CD4-positive, alpha-beta T cell (primary cell): ENCODE results near the gene SRM. TPM values are rescaled to one million over a fixed set of nuclear protein-coding genes. Genes with fewer than 3 reads are reported as not detected.

Source experiments
- ATAC-seq: fragments of 200-7000 bp; cut with Tn5 transposase; one replicate; pipeline ENCODE4 v1.10.0; 2022; ENCODE audit warnings: mild to moderate bottlenecking; ENCODE audit not compliant: poor library complexity
- CTCF ChIA-PET: fragments of 350-600 bp; sonication (Branson Sonifier 250); formaldehyde crosslinking; loops from one replicate; lab custom pipeline; 2021; ENCODE audit warnings: antibody characterized with exemption, inconsistent platforms; lab: Charles Lee
- POLR2A ChIA-PET: fragments of 350-600 bp; sonication (Branson Sonifier 250); formaldehyde crosslinking; loops from one replicate; lab custom pipeline; 2021; ENCODE audit warnings: antibody characterized with exemption, inconsistent platforms; lab: Charles Lee
- DNase-seq, 14 experiments: peaks; one replicate each; pipeline ENCODE4 v3.0.0-alpha.2; 2013 to 2020; ENCODE audit warnings: mixed read lengths in 2 of 14
- H3K27ac ChIP-seq, 2 donors: one replicate each; pipeline versions ENCODE4 v1.5.1 to v1.7.0; 2013; ENCODE audit warnings: low read length in 2 of 2, low read depth in 1 of 2, mild to moderate bottlenecking in 1 of 2
- H3K27me3 ChIP-seq, 2 experiments: 1 replicate in 1 of 2; 2 replicates in 1 of 2; pipeline versions ENCODE4 v1.6.1 to v1.7.0; 2013; ENCODE audit warnings: low read length in 2 of 2, control low read depth in 1 of 2, mild to moderate bottlenecking in 1 of 2, moderate library complexity in 1 of 2; ENCODE audit not compliant: insufficient read depth in 2 of 2, control insufficient read depth in 1 of 2
- H3K36me3 ChIP-seq: one replicate; pipeline ENCODE4 v1.6.1; 2013; ENCODE audit warnings: low read length, control low read depth; ENCODE audit not compliant: insufficient read depth
- H3K4me1 ChIP-seq: one replicate; pipeline ENCODE4 v1.6.1; 2013; ENCODE audit warnings: low read length, control low read depth; ENCODE audit not compliant: insufficient read depth
- H3K4me3 ChIP-seq: one replicate; pipeline ENCODE4 v1.5.1; 2013; ENCODE audit warnings: mild to moderate bottlenecking, low read length, moderate library complexity
- H3K9me3 ChIP-seq, 2 experiments: 1 replicate in 1 of 2; 2 replicates in 1 of 2; pipeline versions ENCODE4 v1.6.1 to v1.7.0; 2013; ENCODE audit warnings: low read length in 2 of 2, mild to moderate bottlenecking in 2 of 2, control low read depth in 1 of 2, moderate library complexity in 1 of 2; ENCODE audit not compliant: control insufficient read depth in 1 of 2, insufficient read depth in 1 of 2
- H3K27ac Mint-ChIP-seq: one replicate; pipeline ENCODE4 v1.8.0; 2020; ENCODE audit warnings: mixed read lengths
- H3K27me3 Mint-ChIP-seq: one replicate; pipeline ENCODE4 v1.8.0; 2021; ENCODE audit warnings: mixed read lengths
- H3K36me3 Mint-ChIP-seq: one replicate; pipeline ENCODE4 v1.8.0; 2021; ENCODE audit warnings: low read depth, mixed read lengths
- H3K4me1 Mint-ChIP-seq: one replicate; pipeline ENCODE4 v1.8.0; 2021; ENCODE audit warnings: low read depth, mixed read lengths
- H3K4me3 Mint-ChIP-seq: one replicate; pipeline ENCODE4 v1.8.0; 2020; ENCODE audit warnings: mild to moderate bottlenecking, mixed read lengths
- H3K9me3 Mint-ChIP-seq: one replicate; pipeline ENCODE4 v1.8.0; 2020; ENCODE audit warnings: mixed read lengths
- intact Hi-C, 2 experiments: fragments of 100-400 bp; cut with DNase I in 1 of 2; cut with micrococcal nuclease in 1 of 2; formaldehyde crosslinking; loops; one replicate each; pipeline versions ENCODE4 v1.15.1 to v1.9.0; 2023 to 2025; cut with DNase I, micrococcal nuclease
- total RNA-seq, 174 experiments: library from RNA in 2 of 174; stranded (reverse) in 2 of 174; gene quantifications; one replicate each; pipeline ENCODE4 v1.2.3 and lab custom pipeline; 2021 to 2026
- TF ChIP-seq, protein P1 (sequence below): fragments of 200-600 bp; IDR thresholded peaks from one replicate; pipeline ENCODE4 v1.8.0; 2022; ENCODE audit warnings: antibody characterized with exemption, mild to moderate bottlenecking

The SRM gene
- total RNA-seq, 2 experiments from 2014 or later = 21.2 to 24.8 TPM

DNA sequence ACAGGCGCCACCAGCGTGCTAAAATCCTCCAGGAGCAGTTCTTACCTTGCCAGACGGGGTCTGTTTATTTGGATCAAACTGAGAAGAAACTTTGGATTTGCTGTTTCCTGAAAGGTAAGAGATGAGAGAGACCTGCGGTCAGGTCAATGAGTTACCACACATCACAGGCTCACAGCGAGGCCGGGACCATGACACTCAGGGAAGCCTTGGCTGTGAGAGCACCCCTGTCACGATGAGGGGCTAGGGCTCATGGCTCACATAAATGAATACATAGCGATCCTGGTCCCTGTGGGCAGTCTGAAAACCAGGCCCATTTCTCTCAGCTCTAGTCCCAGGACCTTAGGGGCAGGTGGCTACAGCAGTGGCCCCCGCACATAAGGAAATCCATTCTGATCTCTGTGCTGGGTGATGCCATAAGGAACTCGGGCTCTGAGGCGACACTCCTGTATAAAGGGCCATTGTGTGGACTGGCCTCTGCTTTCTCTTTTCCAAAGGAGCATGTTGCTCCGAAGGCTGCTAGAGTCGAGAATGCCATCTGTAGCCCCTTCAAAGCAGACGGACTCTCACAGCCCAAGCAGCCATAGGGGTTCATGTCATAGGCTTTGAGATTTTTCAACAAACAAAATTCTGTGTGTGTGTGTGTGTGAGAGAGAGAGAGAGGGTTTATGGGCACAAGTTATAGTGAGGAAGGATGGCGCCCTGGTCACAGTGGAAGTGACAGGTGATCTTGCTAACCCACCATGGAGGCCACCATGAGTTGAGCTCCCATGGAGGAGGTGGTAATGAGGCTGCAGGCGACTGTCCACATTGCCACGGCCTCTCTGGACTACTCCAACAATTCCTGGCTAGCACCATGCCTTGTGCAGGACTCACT, 9.0 kb upstream of the SRM start:
- TF ChIP-seq, protein P1, sequence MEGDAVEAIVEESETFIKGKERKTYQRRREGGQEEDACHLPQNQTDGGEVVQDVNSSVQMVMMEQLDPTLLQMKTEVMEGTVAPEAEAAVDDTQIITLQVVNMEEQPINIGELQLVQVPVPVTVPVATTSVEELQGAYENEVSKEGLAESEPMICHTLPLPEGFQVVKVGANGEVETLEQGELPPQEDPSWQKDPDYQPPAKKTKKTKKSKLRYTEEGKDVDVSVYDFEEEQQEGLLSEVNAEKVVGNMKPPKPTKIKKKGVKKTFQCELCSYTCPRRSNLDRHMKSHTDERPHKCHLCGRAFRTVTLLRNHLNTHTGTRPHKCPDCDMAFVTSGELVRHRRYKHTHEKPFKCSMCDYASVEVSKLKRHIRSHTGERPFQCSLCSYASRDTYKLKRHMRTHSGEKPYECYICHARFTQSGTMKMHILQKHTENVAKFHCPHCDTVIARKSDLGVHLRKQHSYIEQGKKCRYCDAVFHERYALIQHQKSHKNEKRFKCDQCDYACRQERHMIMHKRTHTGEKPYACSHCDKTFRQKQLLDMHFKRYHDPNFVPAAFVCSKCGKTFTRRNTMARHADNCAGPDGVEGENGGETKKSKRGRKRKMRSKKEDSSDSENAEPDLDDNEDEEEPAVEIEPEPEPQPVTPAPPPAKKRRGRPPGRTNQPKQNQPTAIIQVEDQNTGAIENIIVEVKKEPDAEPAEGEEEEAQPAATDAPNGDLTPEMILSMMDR = no peak
- Mint-ChIP-seq H3K36me3 (peaks cover 84% of the 10 kb centered on the region), H3K27ac (no peak overlapping the region), H3K4me3 (no peak overlapping the region), H3K4me1 (no peaks in the 10 kb centered on the region), H3K9me3 (no peaks in the 10 kb centered on the region), H3K27me3 (no peaks in the 10 kb centered on the region)
- intact Hi-C loops = no loop called here
- Histone ChIP-seq H3K27me3 (no peaks in the 10 kb centered on the region), H3K4me1 (no peaks in the 10 kb centered on the region), H3K9me3 (no peaks in the 10 kb centered on the region), H3K4me3 (no peak overlapping the region), H3K27ac (no peak overlapping the region), H3K36me3 (peaks cover 83% of the 10 kb centered on the region)
- DNase-seq (peak in 1 of 14 experiments; percentile 15), ATAC-seq (no peak)
- ChIA-PET CTCF (no interaction called here), POLR2A (interaction anchor here (2.1 kb wide), 1 partner anchor 9 kb away, joined by 7 read pairs; the partner anchor contains the start of gene SRM)

DNA sequence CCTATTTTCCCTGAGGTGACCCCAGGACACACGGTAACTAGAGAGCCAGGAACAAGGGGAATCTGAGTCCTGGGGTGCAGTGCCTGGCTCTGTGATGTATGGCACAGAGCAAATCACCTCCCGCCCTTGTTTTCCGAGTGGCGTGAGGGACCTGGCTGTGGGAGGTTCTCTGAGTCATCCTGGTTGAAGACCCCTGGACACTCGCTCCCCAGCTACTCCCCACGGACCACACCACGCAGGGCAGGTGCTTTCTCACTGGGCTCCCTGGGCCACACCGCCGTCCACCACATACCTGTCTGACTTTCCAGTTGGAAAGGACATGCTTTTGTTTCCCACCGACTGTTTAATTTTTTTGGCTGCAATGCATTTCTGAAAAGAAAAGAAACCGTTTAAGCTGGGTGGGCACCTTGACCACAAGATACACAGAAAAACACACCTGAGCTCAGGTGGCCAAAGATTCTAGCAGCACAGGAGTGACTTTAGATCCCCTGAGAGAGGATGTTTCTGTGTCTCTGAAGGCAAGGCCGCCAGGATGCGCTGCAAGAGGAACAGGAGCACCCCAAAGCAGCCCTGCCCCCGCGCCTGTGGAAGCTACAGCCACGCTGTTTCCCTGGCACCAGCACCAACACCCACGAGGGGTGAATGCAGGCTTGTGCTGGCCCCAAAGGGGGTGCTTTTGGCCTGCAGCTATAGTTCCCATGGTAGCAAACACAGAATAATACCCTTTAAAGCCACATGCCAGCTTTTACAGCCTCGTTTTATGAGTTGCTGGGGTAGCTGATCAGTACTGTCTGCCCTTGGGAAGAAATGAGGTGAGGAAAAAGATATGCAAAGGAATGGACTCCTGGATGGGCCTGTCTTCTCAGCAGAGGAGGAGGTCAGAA, 8.1 kb upstream of the SRM start:
- no peak overlapping the region for H3K27ac Mint-ChIP-seq
- no peaks in the 10 kb centered on the region for H3K9me3 Mint-ChIP-seq
- Histone ChIP-seq H3K27me3 (no peaks in the 10 kb centered on the region), H3K27ac (no peak overlapping the region), H3K4me1 (no peaks in the 10 kb centered on the region), H3K36me3 (peaks cover 75% of the 10 kb centered on the region), H3K4me3 (no peak overlapping the region), H3K9me3 (no peaks in the 10 kb centered on the region)
- peaks cover 90% of the 10 kb centered on the region for H3K36me3 Mint-ChIP-seq
- H3K4me3 Mint-ChIP-seq = no peak overlapping the region
- ChIA-PET CTCF (no interaction called here), POLR2A (no interaction called here)
- no peak for DNase-seq
- no peaks in the 10 kb centered on the region for H3K27me3 Mint-ChIP-seq
- no peak for ATAC-seq
- intact Hi-C loops = no loop called here
- peaks cover 5% of the 10 kb centered on the region for H3K4me1 Mint-ChIP-seq
- TF ChIP-seq, protein P1 = no peak

DNA sequence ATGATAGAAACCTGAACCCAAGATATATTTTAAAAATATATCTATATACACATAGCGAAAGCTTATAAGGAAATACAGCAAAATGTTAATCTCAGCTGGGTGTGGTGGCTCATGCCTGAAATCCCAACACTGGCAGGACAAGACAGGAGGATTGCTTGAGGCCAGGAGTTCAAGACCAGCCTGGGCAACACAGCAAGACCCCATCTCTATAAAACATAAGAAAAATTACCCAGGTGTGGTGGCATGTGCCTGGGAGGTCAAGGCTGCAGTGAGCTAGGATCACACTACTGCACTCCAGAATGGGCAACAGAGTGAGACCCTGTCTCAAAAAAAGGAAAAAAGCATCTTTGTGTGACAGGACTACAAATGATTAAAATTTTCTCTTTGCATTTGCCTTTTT, 6.0 kb upstream of the SRM start:
- peaks cover 24% of the 10 kb centered on the region for H3K4me1 Mint-ChIP-seq

More for the DNA sequence above, 6.0 kb upstream of the SRM start:
- no peak overlapping the region for H3K27ac ChIP-seq
- peaks cover 13% of the 10 kb centered on the region for H3K4me1 ChIP-seq
- peaks cover 78% of the 10 kb centered on the region for H3K36me3 Mint-ChIP-seq
- CTCF ChIA-PET = interaction anchor here (1.7 kb wide), 1 partner anchor 28 kb away, joined by 5 read pairs; no protein-coding TSS in a partner anchor
- H3K27ac Mint-ChIP-seq = no peak overlapping the region
- H3K9me3 Mint-ChIP-seq = no peaks in the 10 kb centered on the region
- intact Hi-C loops = no loop called here
- no peaks in the 10 kb centered on the region for H3K27me3 Mint-ChIP-seq
- TF ChIP-seq, protein P1 = no peak
- H3K4me3 ChIP-seq = no peak overlapping the region
- H3K9me3 ChIP-seq = no peaks in the 10 kb centered on the region
- peaks cover 55% of the 10 kb centered on the region for H3K36me3 ChIP-seq
- DNase-seq (no peak), ATAC-seq (no peak)
- no peak overlapping the region for H3K4me3 Mint-ChIP-seq
- H3K27me3 ChIP-seq = no peaks in the 10 kb centered on the region
- POLR2A ChIA-PET = no interaction called here
